Measurements from ENCODE around the gene TPSB2.

- no peak for TF ChIP-seq CTCF (IDR thresholded peaks at IDR 0.05)
- no peak for TF ChIP-seq ZFX (IDR thresholded peaks at IDR 0.05; ENCODE audit: borderline replicate concordance)
Measured at GRCh38 chr16:1184980-1185379, 45.0 kb downstream of the TPSB2 start.
